ENCODE measurements around the gene PACRG. TPM values are rescaled to one million over a fixed set of nuclear protein-coding genes. Genes with fewer than 3 reads are reported as not detected.

The PACRG gene
- total and polyA plus RNA-seq, 2 of the 13 experiments (the other 11 are each of a cell fraction or from before 2014, with no cell fraction given): 0.13 TPM; not detected in 1

DNA sequence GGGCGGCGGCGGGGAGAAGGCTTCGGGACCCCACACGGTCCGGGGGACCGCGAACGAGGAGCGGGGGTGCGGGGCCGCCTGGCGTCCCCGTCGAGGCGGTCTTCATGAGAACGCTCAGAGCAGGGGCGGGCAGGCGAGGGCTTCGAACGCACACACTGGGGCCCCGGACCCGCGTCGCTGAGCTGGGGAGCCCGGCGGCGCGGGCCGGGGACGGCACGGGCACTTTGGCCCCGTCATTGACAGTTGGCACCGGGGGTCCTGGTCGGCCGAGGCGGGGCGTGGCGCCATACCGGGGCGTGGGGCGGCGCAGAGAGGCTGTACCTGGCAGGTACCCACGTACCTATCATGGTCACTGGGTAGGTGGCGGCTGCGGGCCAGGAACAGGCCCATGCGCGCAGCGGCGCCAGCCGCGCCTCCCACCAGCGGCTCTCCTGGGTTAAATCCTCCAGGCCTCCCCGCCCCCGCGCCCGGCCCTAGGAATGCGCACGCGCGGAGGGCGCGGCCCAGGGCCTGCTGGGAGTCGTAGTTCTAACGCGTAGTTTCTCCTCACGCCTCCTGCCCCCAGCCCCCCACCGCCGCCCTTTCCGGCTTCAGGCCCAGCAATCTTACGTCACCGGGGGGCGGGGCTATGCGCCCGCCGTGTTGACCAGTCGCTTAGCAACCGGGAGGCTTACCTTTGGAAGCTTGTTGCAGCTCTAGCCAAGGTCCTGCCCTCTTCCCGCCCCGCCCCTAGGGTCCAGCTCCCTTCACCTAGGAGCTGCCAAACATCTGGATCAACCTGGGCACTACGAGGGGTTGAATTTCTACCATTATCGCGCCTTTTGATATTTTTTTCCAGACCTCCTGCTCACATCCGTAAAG lies at the start of gene PACRG, which contains the start of gene PRKN (continued):
- TF ChIP-seq EZH2 (conservative IDR thresholded peaks at IDR 0.05; ENCODE audit: low read depth, low read length): no peak
- TF ChIP-seq, protein P1, sequence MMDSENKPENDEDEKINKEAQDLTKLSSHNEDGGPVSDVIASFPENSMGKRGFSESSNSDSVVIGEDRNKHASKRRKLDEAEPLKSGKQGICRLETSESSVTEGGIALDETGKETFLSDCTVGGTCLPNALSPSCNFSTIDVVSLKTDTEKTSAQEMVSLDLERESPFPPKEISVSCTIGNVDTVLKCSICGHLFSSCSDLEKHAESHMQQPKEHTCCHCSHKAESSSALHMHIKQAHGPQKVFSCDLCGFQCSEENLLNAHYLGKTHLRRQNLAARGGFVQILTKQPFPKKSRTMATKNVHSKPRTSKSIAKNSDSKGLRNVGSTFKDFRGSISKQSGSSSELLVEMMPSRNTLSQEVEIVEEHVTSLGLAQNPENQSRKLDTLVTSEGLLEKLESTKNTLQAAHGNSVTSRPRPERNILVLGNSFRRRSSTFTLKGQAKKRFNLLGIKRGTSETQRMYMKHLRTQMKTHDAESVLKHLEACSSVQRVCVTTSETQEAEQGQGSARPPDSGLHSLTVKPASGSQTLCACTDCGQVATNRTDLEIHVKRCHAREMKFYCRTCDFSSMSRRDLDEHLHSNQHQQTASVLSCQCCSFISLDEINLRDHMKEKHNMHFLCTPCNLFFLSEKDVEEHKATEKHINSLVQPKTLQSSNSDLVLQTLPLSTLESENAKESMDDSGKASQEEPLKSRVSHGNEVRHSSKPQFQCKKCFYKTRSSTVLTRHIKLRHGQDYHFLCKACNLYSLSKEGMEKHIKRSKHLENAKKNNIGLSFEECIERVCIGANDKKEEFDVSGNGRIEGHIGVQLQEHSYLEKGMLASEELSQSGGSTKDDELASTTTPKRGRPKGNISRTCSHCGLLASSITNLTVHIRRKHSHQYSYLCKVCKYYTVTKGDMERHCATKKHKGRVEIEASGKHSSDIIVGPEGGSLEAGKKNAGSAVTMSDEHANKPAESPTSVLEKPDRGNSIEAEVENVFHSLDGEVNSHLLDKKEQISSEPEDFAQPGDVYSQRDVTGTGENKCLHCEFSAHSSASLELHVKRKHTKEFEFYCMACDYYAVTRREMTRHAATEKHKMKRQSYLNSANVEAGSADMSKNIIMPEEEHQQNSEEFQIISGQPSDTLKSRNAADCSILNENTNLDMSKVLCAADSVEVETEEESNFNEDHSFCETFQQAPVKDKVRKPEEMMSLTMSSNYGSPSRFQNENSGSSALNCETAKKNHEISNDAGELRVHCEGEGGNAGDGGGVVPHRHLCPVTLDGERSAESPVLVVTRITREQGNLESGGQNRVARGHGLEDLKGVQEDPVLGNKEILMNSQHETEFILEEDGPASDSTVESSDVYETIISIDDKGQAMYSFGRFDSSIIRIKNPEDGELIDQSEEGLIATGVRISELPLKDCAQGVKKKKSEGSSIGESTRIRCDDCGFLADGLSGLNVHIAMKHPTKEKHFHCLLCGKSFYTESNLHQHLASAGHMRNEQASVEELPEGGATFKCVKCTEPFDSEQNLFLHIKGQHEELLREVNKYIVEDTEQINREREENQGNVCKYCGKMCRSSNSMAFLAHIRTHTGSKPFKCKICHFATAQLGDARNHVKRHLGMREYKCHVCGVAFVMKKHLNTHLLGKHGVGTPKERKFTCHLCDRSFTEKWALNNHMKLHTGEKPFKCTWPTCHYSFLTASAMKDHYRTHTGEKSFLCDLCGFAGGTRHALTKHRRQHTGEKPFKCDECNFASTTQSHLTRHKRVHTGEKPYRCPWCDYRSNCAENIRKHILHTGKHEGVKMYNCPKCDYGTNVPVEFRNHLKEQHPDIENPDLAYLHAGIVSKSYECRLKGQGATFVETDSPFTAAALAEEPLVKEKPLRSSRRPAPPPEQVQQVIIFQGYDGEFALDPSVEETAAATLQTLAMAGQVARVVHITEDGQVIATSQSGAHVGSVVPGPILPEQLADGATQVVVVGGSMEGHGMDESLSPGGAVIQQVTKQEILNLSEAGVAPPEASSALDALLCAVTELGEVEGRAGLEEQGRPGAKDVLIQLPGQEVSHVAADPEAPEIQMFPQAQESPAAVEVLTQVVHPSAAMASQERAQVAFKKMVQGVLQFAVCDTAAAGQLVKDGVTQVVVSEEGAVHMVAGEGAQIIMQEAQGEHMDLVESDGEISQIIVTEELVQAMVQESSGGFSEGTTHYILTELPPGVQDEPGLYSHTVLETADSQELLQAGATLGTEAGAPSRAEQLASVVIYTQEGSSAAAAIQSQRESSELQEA (CRISPR knock-in tag; IDR thresholded peaks at IDR 0.05; ENCODE audit: not compliant biosample characterization): no peak
- peak; percentile 60; the same call in 1 of the 2 replicates for TF ChIP-seq ELF4 (CRISPR knock-in tag; IDR thresholded peaks at IDR 0.05; ENCODE audit: borderline replicate concordance)
- peak; percentile 79 for TF ChIP-seq ISL2 (CRISPR knock-in tag; IDR thresholded peaks at IDR 0.05)
- TF ChIP-seq FOSL2 (CRISPR knock-in tag; IDR thresholded peaks at IDR 0.05): no peak; the same call in 1 of the 2 replicates
- peak; percentile 82; the same call in 1 of the 2 replicates for TF ChIP-seq ZNF773 (CRISPR knock-in tag; IDR thresholded peaks at IDR 0.05; ENCODE audit: borderline replicate concordance)
- peak; percentile 98; the same call in 1 of the 2 replicates for TF ChIP-seq ZNF83 (CRISPR knock-in tag; IDR thresholded peaks at IDR 0.05; ENCODE audit: borderline replicate concordance)
- no peak for TF ChIP-seq ZNF780A (CRISPR knock-in tag; IDR thresholded peaks at IDR 0.05)
- TF ChIP-seq ZNF549 (CRISPR knock-in tag; IDR thresholded peaks at IDR 0.05): no peak
- TF ChIP-seq, protein P2, sequence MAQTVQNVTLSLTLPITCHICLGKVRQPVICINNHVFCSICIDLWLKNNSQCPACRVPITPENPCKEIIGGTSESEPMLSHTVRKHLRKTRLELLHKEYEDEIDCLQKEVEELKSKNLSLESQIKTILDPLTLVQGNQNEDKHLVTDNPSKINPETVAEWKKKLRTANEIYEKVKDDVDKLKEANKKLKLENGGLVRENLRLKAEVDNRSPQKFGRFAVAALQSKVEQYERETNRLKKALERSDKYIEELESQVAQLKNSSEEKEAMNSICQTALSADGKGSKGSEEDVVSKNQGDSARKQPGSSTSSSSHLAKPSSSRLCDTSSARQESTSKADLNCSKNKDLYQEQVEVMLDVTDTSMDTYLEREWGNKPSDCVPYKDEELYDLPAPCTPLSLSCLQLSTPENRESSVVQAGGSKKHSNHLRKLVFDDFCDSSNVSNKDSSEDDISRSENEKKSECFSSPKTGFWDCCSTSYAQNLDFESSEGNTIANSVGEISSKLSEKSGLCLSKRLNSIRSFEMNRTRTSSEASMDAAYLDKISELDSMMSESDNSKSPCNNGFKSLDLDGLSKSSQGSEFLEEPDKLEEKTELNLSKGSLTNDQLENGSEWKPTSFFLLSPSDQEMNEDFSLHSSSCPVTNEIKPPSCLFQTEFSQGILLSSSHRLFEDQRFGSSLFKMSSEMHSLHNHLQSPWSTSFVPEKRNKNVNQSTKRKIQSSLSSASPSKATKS (CRISPR knock-in tag; IDR thresholded peaks at IDR 0.05): 0 out of 2 replicates have a peak, but pooled peaks have one; percentile 37
- no peak for TF ChIP-seq CCAR2 (optimal IDR thresholded peaks at IDR 0.05; ENCODE audit: low read depth, low read length)
- no peak; a peak in 1 of 4 replicates for TF ChIP-seq KLF16 (CRISPR knock-in tag; IDR thresholded peaks at IDR 0.05)
- no peak for TF ChIP-seq PAWR (CRISPR knock-in tag; IDR thresholded peaks at IDR 0.05; ENCODE audit: borderline replicate concordance)
- peak; percentile 84 for TF ChIP-seq SAP130 (CRISPR knock-in tag; IDR thresholded peaks at IDR 0.05; ENCODE audit: low read depth)
- TF ChIP-seq ATF7 (IDR thresholded peaks at IDR 0.05): peak; percentile 86
- peak; percentile 94; the same call in 1 of the 2 replicates for TF ChIP-seq ATF7 (CRISPR knock-in tag; IDR thresholded peaks at IDR 0.05)
- TF ChIP-seq ZBTB8A (CRISPR knock-in tag; IDR thresholded peaks at IDR 0.05; ENCODE audit: borderline replicate concordance, low read depth): no peak
- 0 out of 2 replicates have a peak, but pooled peaks have one; percentile 61 for TF ChIP-seq SNAPC2 (CRISPR knock-in tag; IDR thresholded peaks at IDR 0.05)
- peak; percentile 91; the same call in 1 of the 2 replicates for TF ChIP-seq HOXA5 (CRISPR knock-in tag; IDR thresholded peaks at IDR 0.05)
- TF ChIP-seq ONECUT2 (CRISPR knock-in tag; IDR thresholded peaks at IDR 0.05): no peak
